Kidney epithelial cell (primary cell): ENCODE results near the gene SOX6. TPM values are rescaled to one million over a fixed set of nuclear protein-coding genes. Genes with fewer than 3 reads are reported as not detected.

ENCODE experiments used
- DNase-seq: peaks from one replicate; pipeline ENCODE4 v3.0.0-alpha.2; 2010; ENCODE audit warnings: low read depth
- H3K27me3 ChIP-seq: 2 replicates; pipeline ENCODE4 v1.6.0; 2011; ENCODE audit warnings: low read length; ENCODE audit not compliant: control insufficient read depth, insufficient read depth
- H3K36me3 ChIP-seq: 2 replicates; pipeline ENCODE4 v1.5.1; 2011; ENCODE audit warnings: low read length; ENCODE audit not compliant: control insufficient read depth, insufficient read depth
- H3K4me3 ChIP-seq: 2 replicates; pipeline ENCODE4 v1.5.1; 2011; ENCODE audit warnings: low read depth, mild to moderate bottlenecking, control low read depth, low read length
- total RNA-seq: library from RNA; depleted of rRNA; stranded (reverse); fragments of >200 nt; gene quantifications from 2 replicates; pipeline ENCODE4 v1.2.3, GENCODE V29; 2015
- TF ChIP-seq, protein P1 (sequence below): IDR thresholded peaks from 2 replicates; pipeline ENCODE4 v1.5.1; 2011; ENCODE audit warnings: mild to moderate bottlenecking, moderate library complexity, low read length, control low read depth, inconsistent platforms; ENCODE audit not compliant: insufficient read depth, poor library complexity, severe bottlenecking

Gene SOX6
- 2.7 and 4.1 TPM in 2 replicates for total RNA-seq

DNA sequence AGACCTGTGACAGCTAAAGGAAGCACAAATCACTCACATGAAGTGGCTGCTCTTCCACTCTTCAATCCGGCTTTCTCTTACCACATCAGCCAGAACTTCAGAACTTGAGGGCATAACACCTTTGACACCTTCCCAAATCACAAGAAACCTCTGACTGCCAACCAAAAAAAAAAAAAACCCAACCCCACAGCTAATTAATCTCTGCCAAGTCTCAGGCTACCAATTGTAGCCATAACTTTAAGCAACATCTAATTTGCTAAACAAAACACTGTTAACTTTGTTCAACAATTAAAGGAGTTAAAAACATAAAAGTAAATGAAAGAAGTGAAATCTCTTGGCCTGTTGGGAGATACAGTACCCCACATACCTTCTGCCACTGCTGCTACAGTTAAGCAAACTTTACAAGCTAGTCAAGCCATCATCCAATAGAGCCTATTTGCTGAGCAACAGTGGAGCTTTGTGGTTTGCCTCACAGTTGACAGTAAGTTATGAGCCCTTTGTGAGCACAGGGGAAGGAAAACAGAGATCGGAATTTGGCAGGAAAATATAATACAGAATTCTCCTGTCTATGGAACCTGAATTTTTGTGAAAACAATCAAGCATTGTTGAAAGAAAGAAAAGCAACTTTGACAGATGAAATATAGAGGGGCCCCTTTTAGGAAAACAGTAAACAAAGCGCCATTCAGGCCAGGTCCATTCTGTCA is at the start of gene SOX6:
SOX6 (minus strand) TSS at position 490 of the 704 bp plus-strand sequence. CDS start 15,298 bp downstream, outside the sequence.
- no peak for DNase-seq
- TF ChIP-seq, protein P1, sequence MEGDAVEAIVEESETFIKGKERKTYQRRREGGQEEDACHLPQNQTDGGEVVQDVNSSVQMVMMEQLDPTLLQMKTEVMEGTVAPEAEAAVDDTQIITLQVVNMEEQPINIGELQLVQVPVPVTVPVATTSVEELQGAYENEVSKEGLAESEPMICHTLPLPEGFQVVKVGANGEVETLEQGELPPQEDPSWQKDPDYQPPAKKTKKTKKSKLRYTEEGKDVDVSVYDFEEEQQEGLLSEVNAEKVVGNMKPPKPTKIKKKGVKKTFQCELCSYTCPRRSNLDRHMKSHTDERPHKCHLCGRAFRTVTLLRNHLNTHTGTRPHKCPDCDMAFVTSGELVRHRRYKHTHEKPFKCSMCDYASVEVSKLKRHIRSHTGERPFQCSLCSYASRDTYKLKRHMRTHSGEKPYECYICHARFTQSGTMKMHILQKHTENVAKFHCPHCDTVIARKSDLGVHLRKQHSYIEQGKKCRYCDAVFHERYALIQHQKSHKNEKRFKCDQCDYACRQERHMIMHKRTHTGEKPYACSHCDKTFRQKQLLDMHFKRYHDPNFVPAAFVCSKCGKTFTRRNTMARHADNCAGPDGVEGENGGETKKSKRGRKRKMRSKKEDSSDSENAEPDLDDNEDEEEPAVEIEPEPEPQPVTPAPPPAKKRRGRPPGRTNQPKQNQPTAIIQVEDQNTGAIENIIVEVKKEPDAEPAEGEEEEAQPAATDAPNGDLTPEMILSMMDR: no peak
- no peak within 1 kb of the TSS for H3K4me3 ChIP-seq
- H3K36me3 ChIP-seq: no peaks in the 10 kb centered on the region
- no peaks in the 10 kb centered on the region for H3K27me3 ChIP-seq

DNA sequence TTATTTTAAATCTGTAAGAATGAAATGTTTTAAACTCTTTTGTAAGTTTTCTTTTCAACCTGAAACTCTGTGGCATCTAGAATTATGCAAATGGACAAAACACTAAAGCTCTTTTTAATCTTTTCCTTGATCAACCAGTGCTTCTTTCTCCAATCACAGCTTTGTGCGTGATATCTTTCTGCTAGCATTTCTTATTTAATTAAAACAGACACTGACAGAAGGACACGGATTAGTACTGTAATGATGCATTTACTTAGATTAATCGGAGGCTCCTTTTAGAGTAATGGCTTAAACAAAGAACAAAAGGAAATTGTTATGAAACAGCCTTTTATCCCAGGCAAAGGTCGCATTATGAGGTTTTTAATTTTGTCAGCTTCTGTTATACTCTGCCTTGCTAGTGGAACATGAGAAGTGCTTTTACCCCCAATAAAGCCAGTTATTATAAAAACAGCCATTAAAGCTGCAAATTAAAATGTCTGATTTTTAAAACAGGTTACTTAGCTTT is 48.5 kb upstream of the SOX6 start:
- H3K4me3 ChIP-seq: no peak overlapping the region
- TF ChIP-seq, protein P1: no peak
- H3K36me3 ChIP-seq: no peaks in the 10 kb centered on the region
- DNase-seq: no peak
- H3K27me3 ChIP-seq: no peaks in the 10 kb centered on the region

DNA sequence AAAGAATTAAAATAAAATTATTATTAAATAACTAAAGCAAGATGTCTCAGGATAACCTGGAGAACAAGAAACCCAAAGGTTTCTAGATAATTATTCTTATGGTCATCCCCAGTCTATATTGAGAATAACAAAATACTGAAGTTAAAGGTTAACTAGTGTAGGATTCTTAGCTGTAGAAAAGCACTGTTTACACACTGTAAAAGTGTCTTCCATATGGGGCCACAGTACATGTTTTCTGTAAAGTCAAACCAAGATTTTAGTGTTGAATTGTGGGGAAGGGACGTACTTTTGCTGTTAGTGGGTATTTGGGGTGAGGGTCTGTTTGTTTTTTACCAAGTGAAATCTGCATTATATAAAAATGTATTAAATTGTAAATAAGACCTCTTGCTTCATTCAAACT is 47.5 kb upstream of the SOX6 start:
- H3K4me3 ChIP-seq: no peak overlapping the region
- no peaks in the 10 kb centered on the region for H3K36me3 ChIP-seq
- TF ChIP-seq, protein P1: no peak
- H3K27me3 ChIP-seq: no peaks in the 10 kb centered on the region
- DNase-seq: no peak

DNA sequence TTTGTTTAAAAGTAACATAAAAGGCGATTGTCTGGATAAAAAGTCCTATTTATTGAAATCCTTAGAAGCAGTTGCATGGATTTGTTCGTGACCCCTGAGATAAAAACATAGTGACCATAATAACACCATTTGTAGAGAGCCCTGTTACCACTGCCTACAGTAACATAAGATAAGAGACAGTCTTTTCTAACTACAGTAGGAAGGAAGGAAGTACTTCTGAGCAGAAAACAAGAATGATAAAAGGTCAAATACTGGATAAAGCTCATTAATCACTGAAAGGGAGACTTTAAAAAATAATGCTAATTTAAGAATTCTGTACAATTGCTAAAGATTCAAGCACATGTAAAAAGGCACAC is 47.1 kb upstream of the SOX6 start:
- no peaks in the 10 kb centered on the region for H3K27me3 ChIP-seq

DNA sequence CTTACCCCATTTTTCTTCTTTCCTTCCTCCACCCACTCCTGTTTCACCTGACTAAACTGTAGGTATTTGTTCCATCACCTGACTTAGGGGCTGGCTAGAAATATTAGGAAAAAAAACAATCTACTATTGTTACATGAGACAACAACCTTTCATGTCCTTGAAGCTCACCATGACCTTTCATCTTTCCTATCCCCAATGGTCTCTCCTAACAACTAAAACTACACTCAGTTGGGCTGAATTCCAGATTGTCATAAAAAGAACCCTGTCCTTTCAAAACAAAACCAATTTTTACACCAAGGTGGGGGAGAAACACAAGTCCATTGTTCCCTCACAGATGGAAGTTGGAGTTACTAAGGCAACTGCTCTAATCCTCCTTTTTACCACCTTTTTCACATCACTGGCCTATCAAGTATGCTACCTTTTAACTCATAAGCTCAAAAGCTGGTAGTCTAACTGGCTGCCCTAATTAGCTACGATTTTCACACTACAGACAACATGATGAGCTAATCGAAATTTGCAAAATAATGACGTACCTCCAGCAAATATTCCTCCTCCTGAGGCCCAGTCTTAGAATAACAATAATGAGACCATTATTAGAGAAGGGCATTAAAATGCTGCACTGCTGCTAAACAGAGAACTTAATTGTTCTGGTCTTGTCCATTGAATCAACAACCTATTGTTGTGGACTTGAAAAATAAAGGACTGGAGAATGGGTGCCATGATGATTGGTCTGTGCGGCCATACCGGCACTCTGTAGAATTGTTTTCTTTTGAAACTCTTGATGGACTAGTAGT is 46.5 kb upstream of the SOX6 start:
- Histone ChIP-seq H3K36me3 (no peaks in the 10 kb centered on the region), H3K4me3 (no peak overlapping the region), H3K27me3 (no peaks in the 10 kb centered on the region)
- TF ChIP-seq, protein P1: no peak
- no peak for DNase-seq

More for the DNA sequence above, 47.1 kb upstream of the SOX6 start:
- no peaks in the 10 kb centered on the region for H3K36me3 ChIP-seq
- H3K4me3 ChIP-seq: no peak overlapping the region
- no peak for DNase-seq
- TF ChIP-seq, protein P1: no peak
